Endothelial cell of umbilical vein (primary cell): Measurements from ENCODE around the gene HUNK. TPM values are rescaled to one million over a fixed set of nuclear protein-coding genes. Genes with fewer than 3 reads are reported as not detected.

Experiments used
- BruUV-seq: library from RNA; stranded (reverse); fragments of 400-500 nt; replicated peaks from 2 replicates; lab custom pipeline; 2021; lab: Mats Ljungman, UMichigan
- CTCF ChIA-PET: fragments of 300-600, 350-600 bp; sonication (Branson Sonifier 250); formaldehyde crosslinking; loops from one replicate; lab custom pipeline; 2021; ENCODE audit warnings: antibody characterized with exemption, inconsistent platforms; lab: Charles Lee
- POLR2A ChIA-PET: fragments of 300-600, 350-600 bp; sonication (Branson Sonifier 250); formaldehyde crosslinking; loops from one replicate; lab custom pipeline; 2021; ENCODE audit warnings: antibody characterized with exemption, inconsistent platforms; lab: Charles Lee
- DNase-seq: peaks from one replicate; pipeline ENCODE4 v3.0.0-alpha.2; 2011; ENCODE audit warnings: low read depth, low spot score
- FAIRE-seq: peaks from 2 replicates; lab custom pipeline; 2011; peaks lifted over from hg19 to GRCh38; lab: Jason Lieb, UNC
- H2AFZ ChIP-seq: 2 replicates; pipeline ENCODE4 v1.6.0; 2012; ENCODE audit warnings: low read depth, low read length, control low read depth, inconsistent platforms
- H3K27ac ChIP-seq: 2 replicates; pipeline ENCODE4 v1.5.1; 2011; ENCODE audit warnings: low read depth, mild to moderate bottlenecking, control low read depth, low read length, moderate library complexity; ENCODE audit not compliant: insufficient read depth
- H3K27me3 ChIP-seq, 2 experiments: 2 replicates each; pipeline versions ENCODE4 v1.6.0 to v1.6.1; 2011; ENCODE audit warnings: low read length in 2 of 2, mixed read lengths in 1 of 2; ENCODE audit not compliant: control insufficient read depth in 2 of 2, insufficient read depth in 2 of 2
- H3K36me3 ChIP-seq, 2 experiments: 2 replicates in 1 of 2; 3 replicates in 1 of 2; pipeline ENCODE4 v1.5.1; 2011; ENCODE audit warnings: low read length in 2 of 2, mild to moderate bottlenecking in 1 of 2, moderate library complexity in 1 of 2; ENCODE audit not compliant: control insufficient read depth in 2 of 2, insufficient read depth in 2 of 2; ENCODE audit errors: extremely low read depth in 1 of 2
- H3K4me1 ChIP-seq: 3 replicates; pipeline ENCODE4 v1.5.1; 2011; ENCODE audit warnings: mild to moderate bottlenecking, low read length; ENCODE audit not compliant: control insufficient read depth, insufficient read depth; ENCODE audit errors: extremely low read depth
- H3K4me2 ChIP-seq: 2 replicates; pipeline ENCODE4 v1.6.1; 2011; ENCODE audit warnings: low read length, control low read depth, mixed read lengths; ENCODE audit not compliant: insufficient read depth
- H3K4me3 ChIP-seq, 3 experiments: fragments of 200-600 bp in 1 of 3; sonication (generic), shearing (Covaris generic) in 1 of 3; replicated peaks in 1 of 3; 2 replicates each; pipeline ENCODE4 v1.5.1; 2011 to 2016; ENCODE audit warnings: control low read depth in 3 of 3, low read length in 3 of 3, mild to moderate bottlenecking in 2 of 3, inconsistent platforms in 1 of 3, low read depth in 1 of 3, moderate library complexity in 1 of 3; ENCODE audit not compliant: insufficient read depth in 1 of 3
- H3K79me2 ChIP-seq: 2 replicates; pipeline ENCODE4 v1.6.0; 2012; ENCODE audit warnings: low read length, inconsistent platforms; ENCODE audit not compliant: control insufficient read depth, insufficient read depth
- H3K9ac ChIP-seq: replicated peaks from 2 replicates; pipeline ENCODE3; 2011; ENCODE audit warnings: low read length, control low read depth; ENCODE audit not compliant: insufficient read depth; ENCODE audit errors: extremely low read depth
- H3K9me1 ChIP-seq: replicated peaks from 3 replicates; pipeline ENCODE4 v1.6.0; 2011; ENCODE audit warnings: mild to moderate bottlenecking, low read length; ENCODE audit not compliant: control insufficient read depth, insufficient read depth; ENCODE audit errors: extremely low read depth
- H3K9me3 ChIP-seq: replicated peaks from 2 replicates; pipeline ENCODE4 v1.5.1; 2012; ENCODE audit warnings: low read length, inconsistent platforms; ENCODE audit not compliant: control insufficient read depth, insufficient read depth
- H4K20me1 ChIP-seq: replicated peaks from 2 replicates; pipeline ENCODE3; 2011; ENCODE audit warnings: mild to moderate bottlenecking, low read length; ENCODE audit not compliant: control insufficient read depth, insufficient read depth; ENCODE audit errors: extremely low read depth
- EZH2 ChIP-seq: IDR thresholded peaks from 2 replicates; pipeline ENCODE4 v1.6.1; 2012; ENCODE audit warnings: borderline replicate concordance, low read depth, mild to moderate bottlenecking, moderate library complexity, low read length, inconsistent platforms; ENCODE audit not compliant: severe bottlenecking
- FOS ChIP-seq: IDR thresholded peaks from 2 replicates; pipeline ENCODE4 v1.6.1; 2011; ENCODE audit warnings: mild to moderate bottlenecking, low read length, moderate library complexity, borderline replicate concordance; ENCODE audit not compliant: insufficient read depth
- GATA2 ChIP-seq: IDR thresholded peaks from 2 replicates; pipeline ENCODE4 v1.7.0; 2011; ENCODE audit warnings: low read depth, mild to moderate bottlenecking, moderate library complexity, mixed read lengths, low read length; ENCODE audit not compliant: insufficient read length, insufficient read depth
- JUN ChIP-seq: IDR thresholded peaks from 2 replicates; pipeline ENCODE4 v1.6.1; 2011; ENCODE audit warnings: borderline replicate concordance, low read depth; ENCODE audit not compliant: insufficient read length, insufficient read depth
- MYC ChIP-seq: IDR thresholded peaks from one replicate; pipeline ENCODE4 v1.6.1; 2011; ENCODE audit warnings: mild to moderate bottlenecking, low read depth, low read length
- POLR2A ChIP-seq: IDR thresholded peaks from 2 replicates; pipeline ENCODE4 v1.6.1; 2012; ENCODE audit warnings: low read depth, mild to moderate bottlenecking, control low read depth, low read length
- POLR2AphosphoS5 ChIP-seq: IDR thresholded peaks from 2 replicates; pipeline ENCODE4 v1.6.1; 2012; ENCODE audit warnings: low read depth, mild to moderate bottlenecking, control low read depth, low read length, moderate library complexity; ENCODE audit not compliant: insufficient read depth
- dilution Hi-C: fragments of 300-500 bp; cut with MboI; formaldehyde crosslinking; loops from one replicate; pipeline ENCODE4 v1.15.0; 2019; ENCODE audit warnings: low sequenced_read_pairs; ENCODE audit not compliant: extremely low pct_ligation_motif_present
- intact Hi-C: fragments of 100-400 bp; cut with micrococcal nuclease; formaldehyde crosslinking; loops from one replicate; pipeline ENCODE4 v1.10.0; 2022
- polyA plus RNA-seq, 4 experiments: library from polyadenylated mRNA; depleted of rRNA in 3 of 4; stranded (reverse) in 3 of 4; unstranded in 1 of 4; fragments of >200 nt; gene quantifications; 2 replicates each; pipeline versions ENCODE4 v1.2.1 to v1.2.3, GENCODE V29; 2011 to 2012; ENCODE audit warnings: missing spikeins in 1 of 4
- total RNA-seq: library from RNA; stranded (reverse); gene quantifications from 2 replicates; pipeline ENCODE4 v1.2.3, GENCODE V29; 2021
- TF ChIP-seq, protein P1 (sequence below): IDR thresholded peaks from 2 replicates; pipeline ENCODE4 v1.6.1; 2011; ENCODE audit not compliant: insufficient read depth, insufficient read length
- TF ChIP-seq, protein P2 (sequence below), 2 donors: IDR thresholded peaks; 1 replicate in 1 of 2; 2 replicates in 1 of 2; pipeline ENCODE4 v1.5.1; 2011; ENCODE audit warnings: low read length in 2 of 2, mild to moderate bottlenecking in 2 of 2, moderate library complexity in 2 of 2, control low read depth in 1 of 2, inconsistent platforms in 1 of 2, low read depth in 1 of 2; ENCODE audit not compliant: insufficient read depth in 1 of 2; ENCODE audit errors: extremely low read depth in 1 of 2

The HUNK gene
- total and polyA plus RNA-seq, 2 donors (not counting 3 experiments of a cell fraction or from before 2014, with no cell fraction given): not detected

GRCh38 chr21:32015461-32016139 is 142.8 kb downstream of the HUNK start:
- dilution Hi-C loops (no loop called here), intact Hi-C loops (no loop called here)
- H3K4me1 ChIP-seq: no peaks in the 10 kb centered on the region
- H3K9me1 ChIP-seq: no peaks in the 10 kb centered on the region
- no peaks in the 10 kb centered on the region for H3K36me3 ChIP-seq
- no peak overlapping the region for H3K9ac ChIP-seq
- H3K79me2 ChIP-seq: no peaks in the 10 kb centered on the region
- H3K27me3 ChIP-seq: no peaks in the 10 kb centered on the region
- H3K4me3 ChIP-seq: no peak overlapping the region
- no TSS peak for BruUV-seq
- no peak for TF ChIP-seq POLR2AphosphoS5
- TF ChIP-seq POLR2A: no peak
- no peak for TF ChIP-seq GATA2
- no peak for TF ChIP-seq MYC
- no peak for TF ChIP-seq JUN
- no peak for TF ChIP-seq FOS
- TF ChIP-seq EZH2: no peak
- TF ChIP-seq, protein P1, sequence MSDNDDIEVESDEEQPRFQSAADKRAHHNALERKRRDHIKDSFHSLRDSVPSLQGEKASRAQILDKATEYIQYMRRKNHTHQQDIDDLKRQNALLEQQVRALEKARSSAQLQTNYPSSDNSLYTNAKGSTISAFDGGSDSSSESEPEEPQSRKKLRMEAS: no peak
- TF ChIP-seq, protein P2, sequence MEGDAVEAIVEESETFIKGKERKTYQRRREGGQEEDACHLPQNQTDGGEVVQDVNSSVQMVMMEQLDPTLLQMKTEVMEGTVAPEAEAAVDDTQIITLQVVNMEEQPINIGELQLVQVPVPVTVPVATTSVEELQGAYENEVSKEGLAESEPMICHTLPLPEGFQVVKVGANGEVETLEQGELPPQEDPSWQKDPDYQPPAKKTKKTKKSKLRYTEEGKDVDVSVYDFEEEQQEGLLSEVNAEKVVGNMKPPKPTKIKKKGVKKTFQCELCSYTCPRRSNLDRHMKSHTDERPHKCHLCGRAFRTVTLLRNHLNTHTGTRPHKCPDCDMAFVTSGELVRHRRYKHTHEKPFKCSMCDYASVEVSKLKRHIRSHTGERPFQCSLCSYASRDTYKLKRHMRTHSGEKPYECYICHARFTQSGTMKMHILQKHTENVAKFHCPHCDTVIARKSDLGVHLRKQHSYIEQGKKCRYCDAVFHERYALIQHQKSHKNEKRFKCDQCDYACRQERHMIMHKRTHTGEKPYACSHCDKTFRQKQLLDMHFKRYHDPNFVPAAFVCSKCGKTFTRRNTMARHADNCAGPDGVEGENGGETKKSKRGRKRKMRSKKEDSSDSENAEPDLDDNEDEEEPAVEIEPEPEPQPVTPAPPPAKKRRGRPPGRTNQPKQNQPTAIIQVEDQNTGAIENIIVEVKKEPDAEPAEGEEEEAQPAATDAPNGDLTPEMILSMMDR (IDR thresholded peaks at IDR 0.05; ENCODE audit: extremely low read depth in 1 of 2, insufficient read depth in 1 of 2, low read depth in 1 of 2, low read length in 2 of 2): no peak
- ChIA-PET POLR2A (no interaction called here), CTCF (no interaction called here)
- no peak for FAIRE-seq
- no peak overlapping the region for H3K27ac ChIP-seq
- H3K4me2 ChIP-seq: no peak overlapping the region
- no peak for DNase-seq
- H3K9me3 ChIP-seq: no peaks in the 10 kb centered on the region
- H2AFZ ChIP-seq: no peak overlapping the region
- H4K20me1 ChIP-seq: no peaks in the 10 kb centered on the region
